Mucosa of rectum (tissue), 2 donors: ENCODE measurements around the gene JAZF1.
A peak's percentile ranks its signal among the peaks of the same experiment; 100 is the strongest.

Source experiments
- H3K27ac ChIP-seq, 2 donors: one replicate each; pipeline ENCODE4 v1.7.0; 2013; ENCODE audit warnings: inconsistent platforms in 2 of 2, low read depth in 2 of 2, low read length in 2 of 2
- H3K27me3 ChIP-seq, 2 donors: one replicate each; pipeline ENCODE4 v1.7.0; 2013; ENCODE audit warnings: low read length in 2 of 2; ENCODE audit not compliant: control insufficient read depth in 2 of 2, insufficient read depth in 2 of 2
- H3K36me3 ChIP-seq, 2 donors: one replicate each; pipeline ENCODE4 v1.7.0; 2013; ENCODE audit warnings: low read length in 2 of 2; ENCODE audit not compliant: control insufficient read depth in 2 of 2, insufficient read depth in 2 of 2
- H3K4me1 ChIP-seq, 2 donors: one replicate each; pipeline ENCODE4 v1.7.0; 2013; ENCODE audit warnings: low read length in 2 of 2, mild to moderate bottlenecking in 1 of 2; ENCODE audit not compliant: control insufficient read depth in 2 of 2, insufficient read depth in 2 of 2
- H3K4me3 ChIP-seq, 2 donors: one replicate each; pipeline ENCODE4 v1.7.0; 2013; ENCODE audit warnings: low read length in 2 of 2
- H3K9ac ChIP-seq, 2 donors: one replicate each; pipeline ENCODE4 v1.7.0; 2013; ENCODE audit warnings: low read length in 2 of 2, low read depth in 1 of 2, mild to moderate bottlenecking in 1 of 2
- H3K9me3 ChIP-seq, 2 donors: one replicate each; pipeline ENCODE4 v1.7.0; 2013; ENCODE audit warnings: low read length in 2 of 2; ENCODE audit not compliant: control insufficient read depth in 2 of 2
- donor health status: healthy.
- donor health status: Normal muscosa, but diverticular disease.

The JAZF1 gene

GRCh38 chr7:28037220-28038010, 143.2 kb downstream of the JAZF1 start:
- Histone ChIP-seq H3K27me3 (no peaks in the 10 kb centered on the region), H3K36me3 (no peaks in the 10 kb centered on the region), H3K4me1 (peaks cover 3 to 8% of the 10 kb centered on the region in 2 donors), H3K9ac (no peak overlapping the region), H3K4me3 (no peak overlapping the region), H3K9me3 (no peaks in the 10 kb centered on the region), H3K27ac (peak overlapping the region in 1 of 2 donors; percentile 31)

- Histone ChIP-seq H3K27ac (peak overlapping the region in 1 of 2 donors; percentile 50), H3K4me1 (peaks cover 3 to 8% of the 10 kb centered on the region in 2 donors), H3K9me3 (no peaks in the 10 kb centered on the region)
These were observed 143.9 kb downstream of the JAZF1 start for GRCh38 chr7:28036696-28037095.

GRCh38 chr7:28033386-28033785, 147.2 kb downstream of the JAZF1 start:
- H3K9me3 ChIP-seq: no peaks in the 10 kb centered on the region
- H3K27ac ChIP-seq: no peak overlapping the region
- no peak overlapping the region for H3K9ac ChIP-seq
- no peaks in the 10 kb centered on the region for H3K27me3 ChIP-seq
- peaks cover 3 to 8% of the 10 kb centered on the region in 2 donors for H3K4me1 ChIP-seq
- no peaks in the 10 kb centered on the region for H3K36me3 ChIP-seq
- no peak overlapping the region for H3K4me3 ChIP-seq

More at GRCh38 chr7:28036696-28037095, 143.9 kb downstream of the JAZF1 start:
- Histone ChIP-seq H3K4me3 (no peak overlapping the region), H3K9ac (no peak overlapping the region), H3K36me3 (no peaks in the 10 kb centered on the region), H3K27me3 (no peaks in the 10 kb centered on the region)

- Histone ChIP-seq H3K9me3 (no peaks in the 10 kb centered on the region), H3K27me3 (no peaks in the 10 kb centered on the region), H3K4me3 (no peak overlapping the region), H3K27ac (no peak overlapping the region), H3K4me1 (peaks cover 3 to 8% of the 10 kb centered on the region in 2 donors), H3K9ac (no peak overlapping the region), H3K36me3 (no peaks in the 10 kb centered on the region)
These were observed 147.7 kb downstream of the JAZF1 start for GRCh38 chr7:28032738-28033380.

- Histone ChIP-seq H3K36me3 (no peaks in the 10 kb centered on the region), H3K27me3 (no peaks in the 10 kb centered on the region), H3K4me1 (no peaks in the 10 kb centered on the region), H3K9ac (no peak overlapping the region), H3K9me3 (no peaks in the 10 kb centered on the region), H3K27ac (no peak overlapping the region), H3K4me3 (no peak overlapping the region)
These were observed 151.5 kb downstream of the JAZF1 start for GRCh38 chr7:28029051-28029450.

GRCh38 chr7:28028471-28028870, 152.1 kb downstream of the JAZF1 start:
- Histone ChIP-seq H3K9ac (no peak overlapping the region), H3K36me3 (no peaks in the 10 kb centered on the region), H3K27me3 (no peaks in the 10 kb centered on the region), H3K27ac (no peak overlapping the region), H3K9me3 (no peaks in the 10 kb centered on the region), H3K4me3 (no peak overlapping the region), H3K4me1 (no peaks in the 10 kb centered on the region)

- H3K9ac ChIP-seq: no peak overlapping the region
- H3K4me3 ChIP-seq: no peak overlapping the region
- H3K9me3 ChIP-seq: no peaks in the 10 kb centered on the region
- H3K27ac ChIP-seq: no peak overlapping the region
- no peaks in the 10 kb centered on the region for H3K4me1 ChIP-seq
- no peaks in the 10 kb centered on the region for H3K36me3 ChIP-seq
- H3K27me3 ChIP-seq: no peaks in the 10 kb centered on the region
These were observed 154.4 kb downstream of the JAZF1 start for GRCh38 chr7:28026237-28026636.

- peaks cover 0 to 3% of the 10 kb centered on the region in 2 donors for H3K4me1 ChIP-seq
- no peak overlapping the region for H3K9ac ChIP-seq
- no peak overlapping the region for H3K27ac ChIP-seq
- no peak overlapping the region for H3K4me3 ChIP-seq
- H3K36me3 ChIP-seq: no peaks in the 10 kb centered on the region
- no peaks in the 10 kb centered on the region for H3K27me3 ChIP-seq
- H3K9me3 ChIP-seq: no peaks in the 10 kb centered on the region
These were observed 155.7 kb downstream of the JAZF1 start for GRCh38 chr7:28024786-28025334.

GRCh38 chr7:28020302-28020940, 160.2 kb downstream of the JAZF1 start:
- no peak overlapping the region for H3K4me3 ChIP-seq
- peaks cover 0 to 3% of the 10 kb centered on the region in 2 donors for H3K4me1 ChIP-seq
- H3K27ac ChIP-seq: no peak overlapping the region
- no peak overlapping the region for H3K9ac ChIP-seq
- no peaks in the 10 kb centered on the region for H3K27me3 ChIP-seq
- H3K9me3 ChIP-seq: no peaks in the 10 kb centered on the region
- H3K36me3 ChIP-seq: no peaks in the 10 kb centered on the region
